Natural killer cell (primary cell): ENCODE results near the gene SON. TPM values are rescaled to one million over a fixed set of nuclear protein-coding genes. Genes with fewer than 3 reads are reported as not detected.

Experiments
- ATAC-seq, 3 donors: fragments of 150-1000 bp in 2 of 3; fragments of 200-7000 bp in 1 of 3; cut with Tn5 transposase; 1 replicate in 1 of 3; 2 replicates in 2 of 3; pipeline ENCODE4 v1.10.0; 2021; ENCODE audit warnings: mild to moderate bottlenecking in 2 of 3, moderate library complexity in 2 of 3
- DNase-seq, 2 donors: peaks; one replicate each; pipeline versions ENCODE4 v3.0.0 to v3.0.0-alpha.2; 2013 to 2021; ENCODE audit warnings: mixed read lengths in 1 of 2
- H3K27ac ChIP-seq: one replicate; pipeline ENCODE4 v1.5.1; 2013; ENCODE audit warnings: mild to moderate bottlenecking, low read length
- H3K27me3 ChIP-seq: one replicate; pipeline ENCODE4 v1.6.1; 2013; ENCODE audit warnings: low read length; ENCODE audit not compliant: control insufficient read depth, insufficient read depth
- H3K36me3 ChIP-seq: one replicate; pipeline ENCODE4 v1.6.1; 2013; ENCODE audit warnings: low read length; ENCODE audit not compliant: control insufficient read depth, insufficient read depth
- H3K4me1 ChIP-seq: one replicate; pipeline ENCODE4 v1.6.1; 2013; ENCODE audit warnings: low read length; ENCODE audit not compliant: control insufficient read depth, insufficient read depth
- H3K4me3 ChIP-seq: one replicate; pipeline ENCODE4 v1.5.1; 2013; ENCODE audit warnings: low read length
- H3K9me3 ChIP-seq: one replicate; pipeline ENCODE4 v1.6.1; 2013; ENCODE audit warnings: low read length; ENCODE audit not compliant: control insufficient read depth, insufficient read depth
- H3K27ac Mint-ChIP-seq, 2 donors: one replicate each; pipeline ENCODE4 v1.8.0; 2022; ENCODE audit warnings: mild to moderate bottlenecking in 2 of 2, mixed read lengths in 2 of 2, moderate library complexity in 1 of 2
- H3K27me3 Mint-ChIP-seq, 2 donors: one replicate each; pipeline ENCODE4 v1.8.0; 2022; ENCODE audit warnings: low read depth in 2 of 2, mixed read lengths in 2 of 2
- H3K36me3 Mint-ChIP-seq: one replicate; pipeline ENCODE4 v1.8.0; 2022; ENCODE audit warnings: mixed read lengths
- H3K4me1 Mint-ChIP-seq, 2 donors: one replicate each; pipeline ENCODE4 v1.8.0; 2022; ENCODE audit warnings: mixed read lengths in 2 of 2
- H3K4me3 Mint-ChIP-seq: one replicate; pipeline ENCODE4 v1.8.0; 2022; ENCODE audit warnings: mild to moderate bottlenecking, moderate library complexity, mixed read lengths
- H3K9me3 Mint-ChIP-seq, 2 donors: one replicate each; pipeline ENCODE4 v1.8.0; 2022; ENCODE audit warnings: mixed read lengths in 2 of 2
- CTCF ChIP-seq: fragments of 200-600 bp; IDR thresholded peaks from one replicate; pipeline ENCODE4 v1.8.0; 2022; ENCODE audit warnings: antibody characterized with exemption
- WGBS: methylation state at CpG from one replicate; pipeline ENCODE4 v1.1.7; 2013; ENCODE audit warnings: missing lambda C conversion rate; ENCODE audit not compliant: insufficient coverage; 5-methylcytosine and 5-hydroxymethylcytosine counted together
- intact Hi-C: fragments of 100-400 bp; cut with micrococcal nuclease; formaldehyde crosslinking; loops from one replicate; pipeline ENCODE4 v1.14.2; 2022
- total RNA-seq, 4 donors: library from RNA; stranded (reverse); fragments of 120-200 nt in 1 of 4; gene quantifications; one replicate each; pipeline versions ENCODE4 v1.2.3 to v1.2.4, GENCODE V29; 2013 to 2022

The SON gene
- total RNA-seq, 3 donors from 2014 or later (not counting 1 experiment from before 2014, with no cell fraction given): 348 to 442 (median 416) TPM

- intact Hi-C loops: no loop called here
- Histone ChIP-seq H3K27me3 (no peaks in the 10 kb centered on the region), H3K36me3 (peaks cover 52% of the 10 kb centered on the region), H3K4me1 (no peaks in the 10 kb centered on the region), H3K4me3 (no peak overlapping the region), H3K27ac (no peak overlapping the region), H3K9me3 (no peaks in the 10 kb centered on the region)
- no peak overlapping the region for H3K27ac Mint-ChIP-seq
- 95% methylated on average over 2 of the region's 2 CpGs for WGBS
- ATAC-seq (no peak), DNase-seq (no peak)
- H3K4me3 Mint-ChIP-seq: no peak overlapping the region
- H3K9me3 Mint-ChIP-seq: no peaks in the 10 kb centered on the region
- no peak for TF ChIP-seq CTCF
- H3K36me3 Mint-ChIP-seq: peaks cover 8% of the 10 kb centered on the region
- no peaks in the 10 kb centered on the region for H3K27me3 Mint-ChIP-seq
- peaks cover 0 to 6% of the 10 kb centered on the region in 2 donors for H3K4me1 Mint-ChIP-seq
Measured at GRCh38 chr21:33578214-33578613, 35.4 kb downstream of the SON start.

- H3K4me3 ChIP-seq: no peak overlapping the region
- DNase-seq (no peak), ATAC-seq (no peak)
- no peaks in the 10 kb centered on the region for H3K4me1 ChIP-seq
- Mint-ChIP-seq H3K4me1 (peaks cover 0 to 6% of the 10 kb centered on the region in 2 donors), H3K4me3 (peak overlapping the region; percentile 6), H3K27me3 (no peaks in the 10 kb centered on the region), H3K27ac (peak overlapping the region in 1 of 2 donors; percentile 66), H3K36me3 (peaks cover 8% of the 10 kb centered on the region), H3K9me3 (no peaks in the 10 kb centered on the region)
- intact Hi-C loops: no loop called here
- H3K27me3 ChIP-seq: no peaks in the 10 kb centered on the region
- TF ChIP-seq CTCF: no peak
- 93% methylated on average over 7 of the region's 7 CpGs for WGBS
- peaks cover 44% of the 10 kb centered on the region for H3K36me3 ChIP-seq
- H3K27ac ChIP-seq: no peak overlapping the region
- H3K9me3 ChIP-seq: no peaks in the 10 kb centered on the region
Measured at GRCh38 chr21:33578959-33579542, 36.2 kb downstream of the SON start.

- Mint-ChIP-seq H3K4me3 (no peak overlapping the region), H3K36me3 (no peaks in the 10 kb centered on the region), H3K27me3 (no peaks in the 10 kb centered on the region), H3K9me3 (no peaks in the 10 kb centered on the region), H3K4me1 (peaks cover 15 to 17% of the 10 kb centered on the region in 2 donors), H3K27ac (no peak overlapping the region)
- ATAC-seq (no peak), DNase-seq (no peak)
- H3K4me1 ChIP-seq: peaks cover 10% of the 10 kb centered on the region
- H3K4me3 ChIP-seq: no peak overlapping the region
- no peaks in the 10 kb centered on the region for H3K27me3 ChIP-seq
- intact Hi-C loops: no loop called here
- TF ChIP-seq CTCF: no peak
- H3K9me3 ChIP-seq: no peaks in the 10 kb centered on the region
- WGBS: 100% methylated on average over 2 of the region's 3 CpGs
- peaks cover 3% of the 10 kb centered on the region for H3K36me3 ChIP-seq
- no peak overlapping the region for H3K27ac ChIP-seq
Measured at GRCh38 chr21:33584455-33584854, 41.6 kb downstream of the SON start.

- H3K27me3 ChIP-seq: no peaks in the 10 kb centered on the region
- WGBS: 78% methylated on average over 4 of the region's 6 CpGs
- H3K36me3 ChIP-seq: peaks cover 2% of the 10 kb centered on the region
- no peak for DNase-seq
- H3K4me3 ChIP-seq: no peak overlapping the region
- no peak for TF ChIP-seq CTCF
- ATAC-seq: no peak
- Mint-ChIP-seq H3K36me3 (no peaks in the 10 kb centered on the region), H3K4me1 (peaks cover 15 to 17% of the 10 kb centered on the region in 2 donors), H3K4me3 (peak overlapping the region; percentile 68), H3K27me3 (no peaks in the 10 kb centered on the region), H3K9me3 (no peaks in the 10 kb centered on the region), H3K27ac (peak overlapping the region in 1 of 2 donors; percentile 22)
- peaks cover 10% of the 10 kb centered on the region for H3K4me1 ChIP-seq
- intact Hi-C loops: loop anchor here (5.0 kb wide), 2 partner anchors 45 to 105 kb away; partner anchors contain the start of genes GART and SON
- H3K27ac ChIP-seq: no peak overlapping the region
- no peaks in the 10 kb centered on the region for H3K9me3 ChIP-seq
Measured at GRCh38 chr21:33586927-33587326, 44.1 kb downstream of the SON start.
